Measurements from ENCODE around the gene HOPX.
"Not testable (repeated sequence)": the region's sequence is repeated elsewhere in the genome, so short reads cannot be mapped to it uniquely, and the experiment has no call there.

Gene HOPX

DNA sequence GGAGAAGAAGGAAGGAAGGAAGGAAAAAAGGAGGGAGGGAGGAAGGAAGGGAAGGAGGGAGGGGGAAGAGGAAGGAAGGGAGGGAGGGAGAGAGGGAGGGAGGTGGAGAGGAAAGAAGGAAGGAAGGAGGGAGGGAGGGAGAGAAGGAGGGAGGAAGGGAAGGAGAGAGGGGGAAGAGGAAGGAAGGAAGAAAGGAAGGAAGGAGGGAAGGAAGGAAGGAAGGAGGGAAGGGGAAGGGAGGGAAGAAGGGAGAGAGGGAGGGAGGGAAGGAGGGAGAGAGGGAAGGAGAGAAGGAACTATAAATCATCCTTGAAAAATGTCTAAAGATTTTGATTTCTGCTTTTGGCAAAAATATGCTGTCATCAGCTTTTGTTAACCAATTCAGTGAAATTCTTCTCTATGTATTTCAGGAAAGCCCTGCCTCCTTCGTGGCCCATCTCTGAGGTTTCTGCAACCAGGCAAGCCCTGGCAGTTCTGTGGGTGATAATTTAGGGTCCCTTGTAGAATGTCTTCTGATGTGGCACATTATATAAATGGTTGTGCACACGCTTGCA, 7.1 kb upstream of the HOPX start:
- ATAC-seq = no peak

DNA sequence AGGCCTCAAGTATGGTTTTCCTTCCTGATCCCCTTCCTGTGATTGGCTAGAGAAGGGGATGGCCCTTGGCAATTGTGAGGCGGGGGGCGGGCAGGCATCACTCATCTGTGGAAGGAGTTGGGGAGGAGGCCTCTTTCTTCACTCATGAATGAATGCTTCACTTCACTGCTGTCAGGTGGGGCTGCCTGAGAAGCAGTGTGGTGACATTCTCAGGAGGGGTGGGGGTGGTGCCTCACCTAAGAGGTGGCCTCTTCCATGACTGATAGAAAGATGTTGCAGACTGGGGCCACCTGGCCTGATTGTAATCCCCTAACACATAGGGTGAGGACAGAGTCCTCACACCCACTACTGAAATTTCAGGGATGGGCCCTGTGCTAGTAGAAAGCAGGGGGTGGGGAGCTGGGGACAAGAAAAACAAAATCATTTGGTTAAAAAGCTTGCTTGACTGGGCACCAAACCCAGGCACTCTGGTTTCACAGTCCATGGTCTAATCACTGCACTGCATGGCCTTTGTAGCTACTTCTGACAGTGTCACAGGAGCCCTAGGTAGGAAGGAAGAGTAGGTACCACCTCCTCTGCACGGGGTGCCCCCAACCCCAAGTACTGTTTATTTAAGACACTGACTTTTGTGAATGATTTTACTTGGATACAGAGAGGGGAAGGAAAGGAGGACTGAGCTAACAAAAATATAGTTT, 5.6 kb upstream of the HOPX start:
- ATAC-seq = no peak

DNA sequence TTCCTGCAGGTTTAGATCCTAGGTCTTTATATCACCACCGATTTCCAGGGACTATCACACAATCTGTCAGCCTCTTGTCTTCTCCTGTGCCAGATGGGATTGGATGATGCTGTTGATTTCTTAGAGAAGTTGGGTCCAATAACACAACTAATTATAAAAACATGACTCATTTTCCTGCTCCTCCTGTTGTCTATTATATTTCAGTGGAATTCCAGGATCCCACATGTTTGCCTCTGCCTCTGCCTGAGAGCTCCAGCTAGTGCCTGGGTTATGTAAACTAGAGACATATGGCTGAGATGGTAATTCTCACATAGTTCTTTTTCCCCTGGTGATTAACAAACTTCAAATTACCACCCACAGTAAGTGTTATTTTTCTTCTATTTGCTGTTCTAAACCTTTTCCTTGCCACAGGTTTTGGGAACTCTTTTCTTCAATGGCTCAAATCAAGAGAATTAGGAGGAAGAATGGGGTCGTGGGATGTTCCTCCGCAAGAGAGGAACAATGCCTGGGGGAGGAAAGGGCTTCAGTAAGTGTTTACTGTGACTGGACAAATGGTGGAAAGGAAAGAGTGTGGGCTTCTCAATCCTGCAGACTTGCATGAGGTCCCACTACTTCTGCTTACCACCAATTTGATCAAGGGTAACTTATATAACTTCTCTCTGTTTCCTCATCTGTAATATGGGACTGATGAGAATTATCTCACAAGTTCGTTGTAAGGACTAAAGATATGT, 3.4 kb upstream of the HOPX start:
- ATAC-seq = no peak

DNA sequence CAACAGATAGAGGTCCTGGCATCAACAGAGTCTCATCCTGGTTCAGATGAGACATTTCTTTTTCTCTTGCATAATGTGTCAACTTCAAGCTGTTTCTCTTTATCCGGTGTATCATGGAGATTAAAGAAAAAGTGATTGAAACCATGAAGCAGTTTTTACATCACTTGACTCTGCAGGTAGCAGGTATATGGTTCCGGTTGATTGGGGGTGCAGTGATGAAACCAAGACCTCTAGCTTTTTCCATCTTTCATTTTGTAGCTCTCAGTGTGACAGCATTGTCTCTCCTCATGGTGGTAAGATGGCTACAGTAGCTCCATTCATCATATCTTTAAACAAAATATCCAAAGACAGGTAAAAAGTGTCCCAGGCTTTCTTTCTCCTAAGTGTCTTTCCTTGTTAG, 2.4 kb upstream of the HOPX start:
- ATAC-seq = peak in 1 of 2 donors; percentile 20

DNA sequence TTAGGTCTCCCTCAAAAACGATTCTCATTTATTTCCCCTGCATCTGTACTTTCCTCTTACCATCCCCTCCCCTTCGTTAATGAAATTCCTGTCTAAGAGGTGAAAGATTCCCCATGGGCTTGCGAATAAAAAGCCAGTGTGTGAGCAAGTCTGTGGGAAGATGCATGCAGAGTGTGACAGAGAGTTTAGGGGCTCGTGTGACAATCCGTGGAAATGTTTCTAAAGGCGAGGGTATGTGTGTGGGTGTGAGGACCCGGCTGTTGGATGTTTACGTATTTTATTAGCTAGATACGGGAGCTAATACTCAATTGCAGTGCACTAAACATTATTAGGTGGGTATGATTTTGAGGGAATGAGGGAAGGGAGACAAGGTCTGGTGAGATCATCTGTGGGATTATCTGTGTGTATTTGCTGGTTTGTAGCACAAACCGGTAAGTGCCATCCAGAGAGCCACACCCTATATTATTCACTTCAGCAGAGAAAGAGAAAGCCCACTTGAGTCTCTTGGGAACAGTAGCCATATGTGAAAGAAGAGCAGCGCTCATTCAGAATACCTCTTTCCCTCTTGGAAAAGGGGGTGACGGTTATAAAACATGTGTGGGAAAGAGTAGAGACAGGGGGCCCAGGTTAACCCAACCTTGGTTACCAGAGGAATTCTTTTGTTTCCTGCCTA, 893 bp upstream of the HOPX start:
- ATAC-seq = no peak

DNA sequence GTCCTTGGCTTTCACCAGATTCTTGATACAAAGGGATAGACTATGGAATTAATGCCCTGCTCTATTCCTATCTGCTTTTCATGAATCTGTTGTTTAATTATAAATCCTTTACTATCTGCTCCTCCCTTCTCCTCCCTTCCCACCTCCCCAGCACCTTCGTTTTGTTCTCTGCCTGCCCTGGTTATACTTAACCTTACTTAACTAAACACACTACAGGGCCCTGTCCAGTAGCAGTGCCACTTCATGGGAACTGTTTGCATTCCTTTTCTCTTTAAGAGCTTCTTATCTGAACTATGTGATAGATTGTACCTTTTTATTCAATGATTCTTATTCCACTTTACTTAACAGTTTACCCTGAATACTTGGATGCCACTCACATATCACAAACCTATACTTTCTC, 830 bp downstream of the HOPX start:
- ATAC-seq = no peak

DNA sequence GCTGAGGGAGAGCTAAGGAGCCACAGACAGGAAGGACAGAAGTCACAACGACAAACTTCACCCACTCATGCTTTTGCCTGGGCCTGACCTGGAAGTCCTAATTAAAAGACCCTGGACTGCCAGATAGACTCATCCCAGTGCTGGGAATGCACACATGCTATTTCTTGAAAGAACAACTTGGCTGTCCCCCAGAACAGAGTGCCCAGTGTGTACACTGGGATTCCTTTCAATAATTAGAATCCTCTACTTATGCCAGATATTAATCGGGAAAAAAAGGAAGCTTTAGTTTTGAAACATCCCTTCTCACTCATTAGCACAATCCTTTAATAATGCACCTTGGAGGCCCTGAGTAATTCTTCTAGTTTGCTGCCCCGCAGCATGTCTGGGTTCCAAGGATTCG, 3.4 kb downstream of the HOPX start:
- ATAC-seq = no peak

DNA sequence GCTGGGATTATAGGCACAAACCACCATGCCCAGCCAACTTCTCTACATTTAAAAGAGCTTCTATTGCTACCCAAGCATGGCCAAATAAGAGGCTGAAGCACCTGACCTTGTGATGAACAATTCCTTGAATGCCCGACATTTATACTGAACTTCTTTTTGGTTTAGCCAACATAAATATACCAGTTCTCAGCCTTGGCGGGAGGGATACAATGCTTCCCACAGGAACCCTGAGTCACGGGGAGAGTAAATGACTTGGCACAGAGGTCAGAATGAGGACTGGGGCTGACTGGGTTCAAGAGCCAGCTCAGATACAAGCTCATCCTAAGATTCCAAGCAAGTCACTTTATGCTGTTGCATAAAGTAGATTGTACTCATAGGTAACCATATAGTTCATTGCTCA, 6.1 kb downstream of the HOPX start:
- ATAC-seq = no peak

DNA sequence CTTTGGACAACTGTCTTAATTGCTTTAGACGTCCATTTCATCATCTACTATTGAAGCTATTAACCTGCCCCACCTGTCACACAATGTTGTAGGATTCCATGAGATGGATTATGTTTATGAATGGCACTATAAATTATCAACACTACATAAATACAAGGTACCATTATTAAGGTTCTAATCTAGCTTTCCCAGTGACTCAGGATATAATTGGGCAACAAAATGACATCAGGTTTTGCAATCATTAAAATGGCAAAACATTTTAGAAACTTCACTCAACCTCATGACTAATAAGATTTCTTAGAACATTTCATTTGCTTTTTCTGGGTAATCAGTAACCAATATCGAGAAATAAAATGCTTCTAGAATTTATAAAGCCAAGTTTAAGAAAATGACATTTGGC, 9.2 kb downstream of the HOPX start:
- ATAC-seq = peak in 1 of 2 donors; percentile 55

DNA sequence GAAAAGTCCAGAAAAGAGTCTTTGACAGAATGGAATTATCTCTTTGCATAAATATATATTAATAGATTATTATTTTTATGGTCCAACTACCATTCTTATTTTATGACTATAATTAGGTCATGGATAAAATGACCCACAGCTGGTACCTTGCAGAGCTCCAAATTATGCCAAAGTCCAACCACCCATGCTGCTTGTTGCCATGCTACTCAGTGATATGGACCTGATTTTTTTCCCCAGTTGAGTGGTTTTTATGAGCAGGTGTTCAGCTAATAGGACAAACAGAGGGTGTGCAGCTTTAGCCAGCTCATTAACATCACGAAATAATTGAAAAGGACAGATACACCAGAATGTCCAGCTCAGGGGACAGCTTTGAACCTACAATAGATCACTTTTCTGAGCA, 9.7 kb downstream of the HOPX start:
- no peak for ATAC-seq

DNA sequence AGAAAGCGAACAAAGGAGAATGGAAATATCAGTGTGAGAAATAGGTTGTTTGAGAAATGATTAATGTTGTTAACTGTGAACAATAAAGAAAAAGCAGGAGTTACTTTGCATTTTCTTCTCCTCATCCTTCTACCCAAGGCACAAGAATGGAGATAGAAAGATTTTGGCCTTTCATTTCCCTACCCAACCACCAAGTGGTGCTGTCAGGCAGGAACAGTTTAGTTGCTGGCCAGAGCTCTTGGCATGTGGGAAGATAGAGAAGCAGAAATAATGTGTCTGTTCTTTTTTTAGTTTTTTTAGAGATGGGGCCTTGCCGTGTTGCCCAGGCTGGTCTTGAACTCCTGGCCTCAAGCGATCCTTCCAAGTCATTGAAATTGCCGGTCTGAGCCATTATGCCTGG, 12.8 kb downstream of the HOPX start:
- ATAC-seq = no peak

DNA sequence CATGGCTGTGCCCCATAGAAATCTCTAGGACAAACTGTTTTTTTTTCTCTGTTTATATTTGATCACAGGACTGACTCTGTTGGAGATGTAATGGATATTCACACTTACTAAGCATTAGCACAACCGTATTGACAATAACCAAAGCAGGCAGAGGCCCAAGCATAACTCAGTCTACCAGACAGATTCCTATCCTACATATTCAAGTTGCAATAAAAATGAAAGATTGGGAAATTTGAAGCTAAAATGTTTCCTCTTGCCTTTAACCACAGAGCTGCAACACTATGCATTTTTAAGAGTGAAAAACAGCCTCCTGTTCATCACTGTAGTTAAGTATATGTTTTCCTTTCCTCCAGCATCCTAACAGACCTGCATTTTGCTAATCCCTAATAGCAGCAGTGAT, 13.7 kb downstream of the HOPX start:
- ATAC-seq = not testable (repeated sequence)

DNA sequence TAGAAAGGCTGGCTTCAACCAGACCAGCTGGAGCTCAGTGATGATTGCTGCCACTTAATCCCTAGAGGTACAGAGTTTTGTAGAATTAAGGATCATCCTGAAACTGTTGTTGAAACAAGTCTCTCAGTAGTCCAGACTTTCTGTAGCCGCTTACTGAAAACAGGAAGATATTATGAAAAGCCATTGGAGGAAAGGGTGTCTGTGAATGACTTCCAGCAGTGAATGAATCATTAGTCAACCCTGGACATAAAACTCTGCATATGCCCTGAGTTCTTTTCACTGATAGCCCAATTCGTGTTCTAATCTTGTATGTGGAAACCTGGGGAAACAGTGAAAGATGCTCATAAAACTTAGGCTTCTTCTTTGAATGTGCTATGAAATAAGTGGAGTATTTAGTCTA, 14.8 kb downstream of the HOPX start:
- ATAC-seq = no peak

DNA sequence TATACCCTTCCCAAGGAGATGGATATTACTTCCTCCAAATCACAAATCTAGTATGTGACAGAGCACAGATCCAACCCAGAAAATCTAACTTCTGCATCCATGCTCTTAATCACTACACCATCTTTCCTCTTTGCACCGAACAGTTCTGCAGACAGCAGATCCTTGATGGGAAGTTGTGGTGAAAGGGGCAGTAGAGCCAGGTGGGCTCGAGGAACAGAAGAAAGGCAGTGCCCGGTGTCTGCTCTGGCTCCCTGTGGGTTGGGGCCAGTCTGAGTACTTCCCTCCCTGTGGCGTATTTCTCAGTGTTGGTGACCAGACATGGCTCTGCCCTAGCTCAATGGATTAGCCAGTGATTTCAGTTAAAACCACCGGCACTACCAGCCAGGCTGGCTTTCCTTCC, 15.3 kb downstream of the HOPX start:
- no peak for ATAC-seq

DNA sequence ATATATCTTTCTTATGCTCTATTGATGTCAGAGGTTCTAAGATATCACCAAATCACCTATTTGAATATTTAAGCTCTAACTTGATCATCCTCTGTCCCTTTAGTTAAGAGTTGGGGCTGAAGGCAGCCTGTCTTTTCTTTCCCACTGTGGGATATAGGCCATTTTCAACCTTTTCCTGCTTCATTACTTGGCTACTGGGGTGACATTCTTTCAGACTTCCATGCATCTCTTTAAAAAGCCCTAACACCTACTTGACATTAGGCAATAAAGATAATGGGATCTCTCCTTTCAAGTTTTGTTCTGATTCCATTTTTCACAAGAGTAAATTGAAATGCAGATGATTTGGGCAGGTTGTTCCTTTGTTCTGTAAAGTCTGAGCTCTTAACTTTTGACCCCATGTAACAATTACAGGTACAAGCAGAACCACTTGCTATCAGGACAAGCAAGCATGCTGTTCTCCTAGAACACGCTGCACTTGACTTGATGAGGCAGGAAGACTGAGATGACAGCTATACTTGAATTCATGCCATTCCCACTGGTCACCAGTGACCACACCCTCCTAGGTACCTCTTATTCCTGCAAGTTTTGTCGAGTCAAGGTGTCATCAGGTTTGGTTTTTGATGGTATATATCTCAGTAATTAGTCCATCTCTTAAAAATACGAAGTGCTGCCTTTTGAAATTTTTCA, 18.2 kb downstream of the HOPX start:
- ATAC-seq = no peak

DNA sequence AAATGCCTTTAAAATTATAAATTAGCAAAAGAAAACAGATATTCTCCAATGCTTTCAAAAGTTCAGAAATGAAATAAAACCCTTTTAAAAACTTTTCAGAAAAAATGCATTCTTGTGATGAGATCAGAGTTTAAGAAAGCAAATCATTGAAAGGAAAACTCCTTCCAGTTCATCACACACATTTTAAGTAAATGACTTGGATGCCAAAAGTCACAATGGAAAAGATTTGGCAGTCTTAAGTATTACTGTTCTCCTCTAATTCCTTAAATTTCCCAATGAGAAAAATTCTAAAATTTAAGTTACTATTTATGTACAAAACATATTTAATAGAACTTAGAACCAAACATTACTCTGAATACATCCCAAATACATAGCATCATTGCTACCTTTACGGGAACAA, 21.1 kb downstream of the HOPX start:
- no peak for ATAC-seq

DNA sequence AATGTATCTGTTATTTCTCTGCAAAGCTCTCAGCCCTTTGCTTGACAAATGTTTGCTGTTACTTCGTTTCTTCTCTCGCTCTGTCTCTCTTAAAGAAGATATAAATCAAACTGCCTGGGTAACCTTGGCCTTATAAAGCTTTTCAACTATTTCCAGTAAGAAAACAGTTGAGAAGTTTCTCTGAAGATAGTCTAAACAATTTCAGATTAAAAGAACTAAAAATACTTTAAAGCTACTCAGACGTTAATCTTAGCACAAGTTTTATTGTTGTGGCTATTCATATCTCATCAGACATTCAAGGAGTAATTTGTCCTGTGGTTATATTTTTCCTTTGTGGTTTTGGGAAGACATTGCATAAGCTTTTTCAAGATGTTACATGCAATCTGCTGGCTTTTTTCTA, 22.6 kb downstream of the HOPX start:
- ATAC-seq = no peak

DNA sequence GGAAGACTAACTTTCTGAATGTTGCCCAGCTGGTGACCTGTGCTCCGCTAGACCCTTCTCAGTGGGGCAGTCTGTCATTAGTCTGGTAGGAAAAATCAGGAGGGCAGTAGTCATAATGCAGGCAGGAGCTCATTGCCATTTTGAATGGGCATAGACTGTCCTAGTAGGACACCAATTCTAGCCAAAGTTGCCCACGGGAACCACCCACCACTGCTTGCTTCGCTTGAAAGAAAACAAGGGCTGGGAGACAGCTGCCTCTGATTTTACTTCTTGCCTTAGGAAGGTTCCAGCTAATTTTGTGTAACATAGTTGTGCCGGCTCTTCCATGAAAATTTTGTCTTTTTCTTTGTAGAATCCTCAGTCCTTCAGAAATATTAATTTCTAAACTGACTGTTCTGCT, 23.3 kb downstream of the HOPX start:
- ATAC-seq = no peak

DNA sequence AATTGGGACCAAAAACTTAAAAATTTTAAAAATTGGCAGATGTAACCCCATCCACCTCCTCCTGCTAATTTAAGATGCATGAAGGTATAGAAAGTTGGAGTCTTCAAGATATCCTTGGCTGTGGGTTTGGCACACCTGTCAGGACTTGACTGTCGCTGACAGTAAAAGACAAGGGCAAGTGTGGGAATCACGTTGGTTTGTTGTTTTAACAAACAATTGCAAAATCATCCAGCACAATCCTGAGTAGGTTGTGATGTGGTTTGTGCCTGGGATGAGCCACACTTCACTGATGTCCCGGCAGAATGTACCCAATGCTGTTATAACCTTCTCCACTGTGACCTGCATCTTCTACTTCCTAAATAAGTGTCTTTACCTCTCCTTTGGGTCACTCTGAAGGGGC, 24.0 kb downstream of the HOPX start:
- no peak for ATAC-seq

DNA sequence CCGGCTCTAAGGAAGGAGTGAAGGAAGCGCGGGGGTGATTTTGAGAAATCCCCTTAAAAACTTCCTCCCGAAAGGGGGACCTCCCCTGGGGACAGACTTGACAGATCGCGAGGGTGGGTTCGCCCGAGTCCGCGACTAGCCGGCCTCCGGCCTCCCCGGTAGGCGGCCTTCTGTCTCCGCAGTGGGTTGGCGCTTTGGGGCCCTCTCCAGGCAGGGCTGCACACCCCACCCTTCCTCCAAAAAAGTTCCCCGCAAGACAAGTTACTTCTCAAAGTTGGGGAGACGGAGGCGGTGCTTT, 24.8 kb downstream of the HOPX start:
- ATAC-seq = peak; percentile 5 to 52

DNA sequence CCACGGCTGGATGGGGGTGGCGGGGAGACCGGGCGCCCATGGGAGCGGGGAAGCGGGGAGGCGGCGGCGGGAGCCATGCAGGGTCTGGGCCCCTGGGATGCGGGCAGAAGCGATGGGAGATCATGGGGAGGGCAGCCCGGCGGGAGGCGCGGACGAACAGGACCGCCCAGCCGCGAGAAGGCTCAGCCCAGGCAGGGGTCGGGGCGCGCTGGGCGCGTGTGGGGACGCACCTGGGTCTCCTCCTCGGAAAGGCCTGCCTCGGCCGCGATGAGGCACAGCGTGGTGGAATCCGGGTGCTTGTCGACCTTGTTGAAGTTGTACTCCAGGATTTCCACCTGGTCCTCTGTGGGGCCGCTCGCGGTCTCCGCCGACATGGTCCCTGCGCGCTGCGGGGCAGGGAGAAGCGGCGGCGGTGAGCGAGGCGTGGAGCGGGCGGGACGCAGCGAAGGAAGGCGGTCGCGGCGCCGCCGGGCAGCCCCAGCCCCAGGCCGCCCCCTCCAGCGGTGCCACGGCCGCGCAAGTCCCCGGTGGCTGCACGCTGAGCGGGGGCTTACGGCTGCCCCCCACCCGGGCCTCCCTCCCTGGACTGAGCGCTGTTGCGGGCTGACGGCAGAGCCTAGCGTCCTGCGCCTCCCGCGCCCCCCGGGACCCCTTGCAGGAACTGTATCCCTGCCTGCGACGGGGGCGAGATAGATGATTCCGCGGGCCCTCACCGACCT, 25.3 kb downstream of the HOPX start:
- ATAC-seq = peak; percentile 18 to 26

DNA sequence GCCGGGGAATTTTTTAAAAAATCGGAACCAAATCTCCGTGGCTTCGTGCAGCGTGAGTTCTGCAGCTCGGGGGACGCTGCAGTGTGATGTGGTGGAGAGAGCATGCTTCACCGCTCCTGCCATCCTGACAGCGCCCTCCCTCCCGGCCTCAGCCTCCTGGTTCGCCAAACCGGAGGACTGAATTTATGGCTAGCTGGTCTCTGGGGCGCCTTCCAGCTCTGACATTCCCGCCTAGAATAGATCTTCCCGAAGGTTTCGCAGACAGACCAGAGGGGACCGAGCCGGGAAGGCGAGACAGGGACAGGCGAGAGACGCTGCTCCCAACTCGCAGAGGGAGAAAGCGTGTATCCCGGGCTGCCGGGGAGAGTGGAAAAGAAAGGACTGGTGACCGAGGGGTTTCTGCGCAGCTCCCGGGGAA, 25.9 kb downstream of the HOPX start:
- no peak for ATAC-seq

DNA sequence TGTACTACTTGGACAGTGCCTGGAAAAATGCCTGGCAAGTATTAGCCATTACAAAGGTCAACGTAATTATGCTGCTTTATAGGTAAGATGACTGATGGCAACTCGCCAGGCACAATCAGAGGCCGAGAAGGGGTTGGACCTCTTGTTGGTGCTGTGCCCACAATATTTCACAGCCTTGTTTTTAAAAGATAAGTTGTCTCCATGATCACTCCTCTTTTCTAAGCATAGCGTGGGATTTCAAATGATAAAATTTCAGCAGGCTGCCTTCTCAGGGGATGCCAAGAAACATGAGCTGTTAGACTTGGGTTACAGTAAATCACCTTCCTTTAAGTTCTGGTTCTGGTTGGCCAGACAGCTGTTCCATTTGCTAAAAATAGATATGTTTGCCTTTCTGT, 26.9 kb downstream of the HOPX start:
- no peak for ATAC-seq

All from activated CD4-positive, CD25-positive, alpha-beta regulatory T cell treated with anti-CD3 and anti-CD28 coated beads, Interleukin-2, amount 50 U/mL, for 24 hours (primary cell).